ENCODE results near the gene CDC73.
"Not testable (repeated sequence)": the region's sequence is repeated elsewhere in the genome, so short reads cannot be mapped to it uniquely, and the experiment has no call there.

CDC73 gene

GRCh38 chr1:193113258-193113991, 8.4 kb upstream of the CDC73 start:
- H3K4me3 ChIP-seq = no peak overlapping the region
- H3K27ac ChIP-seq = no peak overlapping the region
- no peak for DNase-seq (ENCODE audit: low spot score)
- TF ChIP-seq CTCF (IDR thresholded peaks at IDR 0.05) = no peak

- no peak for TF ChIP-seq CTCF (IDR thresholded peaks at IDR 0.05)
- H3K27ac ChIP-seq = no peak overlapping the region
Measured at GRCh38 chr1:193113992-193114332, 7.9 kb upstream of the CDC73 start.

GRCh38 chr1:193114485-193115095, 7.2 kb upstream of the CDC73 start:
- no peak for DNase-seq (ENCODE audit: low spot score)
- Histone ChIP-seq H3K27ac (no peak overlapping the region), H3K4me3 (no peak overlapping the region)
- no peak for TF ChIP-seq CTCF (IDR thresholded peaks at IDR 0.05)

More at GRCh38 chr1:193113992-193114332, 7.9 kb upstream of the CDC73 start:
- no peak overlapping the region for H3K4me3 ChIP-seq
- DNase-seq (ENCODE audit: low spot score) = no peak

- Histone ChIP-seq H3K27ac (peak overlapping the region in 1 of 2 donors; percentile 71), H3K4me3 (no peak overlapping the region)
- no peak for DNase-seq (ENCODE audit: low spot score)
- TF ChIP-seq CTCF (IDR thresholded peaks at IDR 0.05) = no peak
Measured at GRCh38 chr1:193115629-193116227, 6.1 kb upstream of the CDC73 start.

GRCh38 chr1:193117167-193117566, 4.7 kb upstream of the CDC73 start:
- not testable (repeated sequence) for H3K27ac ChIP-seq; H3K4me3 ChIP-seq; DNase-seq (ENCODE audit: low spot score)

GRCh38 chr1:193118194-193118593, 3.6 kb upstream of the CDC73 start:
- DNase-seq (ENCODE audit: low spot score) = no peak
- H3K4me3 ChIP-seq = no peak overlapping the region
- no peak overlapping the region for H3K27ac ChIP-seq
- TF ChIP-seq CTCF (IDR thresholded peaks at IDR 0.05) = no peak

GRCh38 chr1:193118803-193119730, 2.8 kb upstream of the CDC73 start:
- TF ChIP-seq CTCF (IDR thresholded peaks at IDR 0.05) = no peak
- no peak overlapping the region for H3K4me3 ChIP-seq
- H3K27ac ChIP-seq = no peak overlapping the region
- no peak for DNase-seq (ENCODE audit: low spot score)

All from coronary artery (tissue), 2 donors.